Astrocyte of the spinal cord (primary cell): Measurements from ENCODE around the gene GUCY1A2.

Experiments
- DNase-seq: peaks from one replicate; pipeline ENCODE4 v3.0.0; 2011; ENCODE audit warnings: low read depth, low spot score
- H3K4me3 ChIP-seq: 2 replicates; pipeline ENCODE4 v1.5.1; 2011; ENCODE audit warnings: low read depth, mild to moderate bottlenecking, low read length, moderate library complexity
- in situ Hi-C: cut with HindIII; loops from 2 replicates; pipeline ENCODE4 v1.10.0; 2017; ENCODE audit warnings: low sequenced_read_pairs
- TF ChIP-seq, protein P1 (sequence below): IDR thresholded peaks from 2 replicates; pipeline ENCODE4 v1.5.1; 2012; ENCODE audit warnings: low read depth, mild to moderate bottlenecking, low read length, inconsistent platforms

The GUCY1A2 gene

GRCh38 chr11:106974831-106975230 is 43.4 kb downstream of the GUCY1A2 start:
- TF ChIP-seq, protein P1, sequence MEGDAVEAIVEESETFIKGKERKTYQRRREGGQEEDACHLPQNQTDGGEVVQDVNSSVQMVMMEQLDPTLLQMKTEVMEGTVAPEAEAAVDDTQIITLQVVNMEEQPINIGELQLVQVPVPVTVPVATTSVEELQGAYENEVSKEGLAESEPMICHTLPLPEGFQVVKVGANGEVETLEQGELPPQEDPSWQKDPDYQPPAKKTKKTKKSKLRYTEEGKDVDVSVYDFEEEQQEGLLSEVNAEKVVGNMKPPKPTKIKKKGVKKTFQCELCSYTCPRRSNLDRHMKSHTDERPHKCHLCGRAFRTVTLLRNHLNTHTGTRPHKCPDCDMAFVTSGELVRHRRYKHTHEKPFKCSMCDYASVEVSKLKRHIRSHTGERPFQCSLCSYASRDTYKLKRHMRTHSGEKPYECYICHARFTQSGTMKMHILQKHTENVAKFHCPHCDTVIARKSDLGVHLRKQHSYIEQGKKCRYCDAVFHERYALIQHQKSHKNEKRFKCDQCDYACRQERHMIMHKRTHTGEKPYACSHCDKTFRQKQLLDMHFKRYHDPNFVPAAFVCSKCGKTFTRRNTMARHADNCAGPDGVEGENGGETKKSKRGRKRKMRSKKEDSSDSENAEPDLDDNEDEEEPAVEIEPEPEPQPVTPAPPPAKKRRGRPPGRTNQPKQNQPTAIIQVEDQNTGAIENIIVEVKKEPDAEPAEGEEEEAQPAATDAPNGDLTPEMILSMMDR = peak; percentile 12
- no peak for DNase-seq
- H3K4me3 ChIP-seq = no peak overlapping the region
- in situ Hi-C loops = no loop called here

DNA sequence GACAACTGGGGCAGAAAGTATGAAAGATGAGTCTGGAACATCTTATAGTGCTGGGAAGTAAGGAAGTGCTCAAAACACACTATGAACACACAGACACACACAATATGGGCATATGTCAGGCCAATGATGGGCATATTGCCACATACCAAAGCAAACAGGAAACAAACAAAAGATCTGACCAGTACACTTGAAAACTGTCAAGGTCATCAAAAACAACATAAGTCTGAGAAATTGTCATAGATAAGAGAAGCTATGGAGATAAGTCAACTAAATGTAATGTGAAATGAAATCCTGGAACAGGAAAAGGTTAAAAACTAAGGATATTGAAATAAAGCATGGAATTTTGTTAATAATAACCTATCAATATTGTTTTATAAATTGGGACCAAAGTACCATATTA is 46.4 kb downstream of the GUCY1A2 start:
- DNase-seq = no peak
- TF ChIP-seq, protein P1 = no peak
- in situ Hi-C loops = no loop called here
- no peak overlapping the region for H3K4me3 ChIP-seq

DNA sequence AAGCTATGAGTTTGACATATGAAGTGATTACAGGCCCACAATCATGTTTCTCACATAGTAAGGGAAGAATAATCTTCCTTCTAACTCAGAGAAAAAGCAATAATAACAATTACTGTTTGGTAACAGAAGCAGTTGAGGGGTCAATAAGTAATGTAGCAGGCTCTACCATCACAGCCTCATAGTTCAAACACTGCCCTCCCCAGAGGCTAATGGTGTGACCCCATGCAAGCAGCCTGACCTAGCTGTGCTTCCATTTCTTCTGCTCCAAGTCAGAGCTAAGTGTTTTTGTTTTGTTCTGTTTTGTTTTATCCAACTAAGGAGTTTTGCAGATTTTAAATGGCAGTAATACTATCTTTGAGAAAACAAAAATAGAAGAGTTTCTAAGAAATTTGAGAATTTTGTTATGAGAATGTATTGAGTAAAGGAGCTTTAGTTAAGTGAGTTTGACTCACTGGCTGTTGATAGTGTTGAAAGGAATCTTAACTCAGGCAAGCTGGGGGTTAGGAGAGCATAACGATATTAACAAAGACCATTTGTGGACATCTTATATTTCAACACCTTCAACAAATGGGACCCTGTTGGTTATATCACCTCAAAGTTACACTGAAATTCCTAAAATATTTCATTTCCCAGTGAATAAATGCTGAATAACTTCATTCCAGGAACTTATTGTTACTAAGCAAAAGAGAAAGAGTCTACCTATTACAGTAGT is 48.5 kb downstream of the GUCY1A2 start:
- H3K4me3 ChIP-seq = no peak overlapping the region
- TF ChIP-seq, protein P1 = no peak
- in situ Hi-C loops = no loop called here
- DNase-seq = no peak

- no peak overlapping the region for H3K4me3 ChIP-seq
- TF ChIP-seq, protein P1 = no peak
- in situ Hi-C loops = no loop called here
Observed at GRCh38 chr11:106962995-106963394, 55.3 kb downstream of the GUCY1A2 start.

DNA sequence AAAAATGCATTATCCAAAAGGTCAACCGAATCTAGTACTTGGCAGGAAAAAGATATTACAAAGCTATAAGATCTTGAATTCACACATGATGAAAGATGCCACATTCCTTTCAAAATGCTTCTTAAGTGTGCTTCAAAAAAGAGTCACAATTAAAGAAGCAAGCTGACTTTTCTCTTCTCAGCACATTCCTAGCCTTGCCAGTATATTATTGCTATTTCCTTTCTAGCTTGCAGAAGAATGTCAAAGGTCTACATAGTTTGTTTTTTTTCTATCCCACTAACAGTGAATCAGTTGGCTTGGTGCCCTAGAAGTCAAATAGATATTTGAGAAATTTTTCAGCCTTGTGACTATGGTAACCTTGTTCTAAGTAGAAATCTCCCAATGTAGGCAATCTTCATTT is 56.8 kb downstream of the GUCY1A2 start:
- DNase-seq = peak; percentile 94
- H3K4me3 ChIP-seq = no peak overlapping the region
- in situ Hi-C loops = no loop called here
- TF ChIP-seq, protein P1 = no peak

More at GRCh38 chr11:106962995-106963394, 55.3 kb downstream of the GUCY1A2 start:
- no peak for DNase-seq

GRCh38 chr11:106961048-106961447 is 57.2 kb downstream of the GUCY1A2 start:
- TF ChIP-seq, protein P1 = no peak
- in situ Hi-C loops = no loop called here
- H3K4me3 ChIP-seq = no peak overlapping the region
- DNase-seq = no peak
